HG02852 (cell line): Measurements from ENCODE around the gene IRF8.

ENCODE experiments used
- ATAC-seq: cut with Tn5 transposase; IDR thresholded peaks from one replicate; pipeline ENCODE4 v1.9.1; 2021; ENCODE audit warnings: mild to moderate bottlenecking, moderate library complexity; ENCODE audit not compliant: unreplicated experiment

Gene IRF8

DNA sequence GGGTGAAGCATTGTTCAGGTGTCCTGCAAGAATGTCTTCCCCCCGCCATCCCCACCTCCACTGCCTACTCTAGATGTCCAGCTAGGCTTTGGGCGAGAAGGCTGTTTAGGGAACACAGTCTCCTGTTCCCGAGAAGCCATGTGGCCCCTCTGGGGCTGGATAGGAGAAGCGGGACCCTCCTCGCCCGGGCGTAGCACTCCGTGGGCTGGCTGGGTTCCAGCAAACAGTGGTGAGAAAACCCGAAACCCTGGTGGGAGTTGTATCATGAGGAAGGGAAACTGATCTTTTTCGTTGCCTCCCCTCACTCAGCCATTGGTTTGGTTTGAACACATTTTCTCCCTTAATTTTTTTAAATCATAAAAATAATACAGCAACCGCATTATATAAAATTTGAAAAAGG is 56.6 kb downstream of the IRF8 start:
- ATAC-seq = no peak

DNA sequence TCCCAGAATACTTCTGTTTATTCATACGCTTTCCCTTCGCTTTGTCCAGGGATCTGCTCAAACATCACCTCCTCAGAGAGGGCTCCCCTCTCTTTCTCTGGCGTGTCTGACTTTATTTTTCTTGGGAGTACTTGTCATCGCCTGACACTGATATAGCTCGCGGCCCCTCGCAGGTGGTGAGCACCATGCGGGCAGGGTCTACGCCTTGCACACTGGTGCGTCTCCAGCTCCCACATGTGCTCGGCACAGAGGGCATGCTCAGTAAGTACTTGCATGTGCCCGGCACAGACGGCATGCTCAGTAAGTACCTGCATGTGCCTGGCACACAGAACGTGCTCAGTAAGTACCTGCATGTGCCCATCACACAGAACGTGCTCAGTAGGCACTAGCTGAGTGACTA is 57.5 kb downstream of the IRF8 start:
- no peak for ATAC-seq

DNA sequence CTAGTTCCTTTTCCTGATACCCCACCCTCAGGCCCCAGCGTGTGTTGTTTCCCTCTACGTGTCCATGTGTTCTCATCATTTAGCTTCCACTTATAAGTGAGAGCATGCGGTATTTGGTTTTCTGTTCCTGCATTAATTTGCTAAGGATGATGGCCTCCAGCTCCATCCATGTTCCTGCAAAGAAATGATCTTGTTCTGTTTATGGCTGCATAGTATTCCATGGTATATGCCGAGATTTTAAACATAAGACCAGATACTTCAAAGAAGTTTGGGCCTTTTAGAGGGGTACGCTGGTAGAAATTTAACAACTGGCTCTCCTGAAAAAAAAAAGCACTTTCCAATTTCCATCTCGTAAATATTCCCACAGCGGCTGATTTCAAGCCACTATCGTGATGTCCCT is 59.8 kb downstream of the IRF8 start:
- no peak for ATAC-seq

DNA sequence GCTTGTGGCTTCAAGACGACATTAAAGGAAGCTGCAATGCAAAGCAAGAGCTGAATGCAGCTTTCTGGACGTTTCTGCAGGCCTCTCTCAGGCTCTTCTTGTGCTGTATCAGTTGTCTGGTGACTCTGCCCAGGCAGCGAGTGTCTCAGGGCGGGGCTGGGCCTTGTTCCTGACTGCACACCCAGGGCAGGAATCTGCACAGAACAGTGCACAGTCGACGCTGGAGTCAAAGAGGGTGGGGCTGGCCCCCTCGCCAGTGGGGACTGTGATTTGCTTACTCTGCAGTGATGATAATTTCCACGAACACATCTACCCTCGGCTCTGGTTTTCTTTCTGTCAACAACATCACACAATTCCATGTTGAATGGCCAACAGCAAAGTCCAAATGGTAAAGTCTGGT is 60.7 kb downstream of the IRF8 start:
- no peak for ATAC-seq

DNA sequence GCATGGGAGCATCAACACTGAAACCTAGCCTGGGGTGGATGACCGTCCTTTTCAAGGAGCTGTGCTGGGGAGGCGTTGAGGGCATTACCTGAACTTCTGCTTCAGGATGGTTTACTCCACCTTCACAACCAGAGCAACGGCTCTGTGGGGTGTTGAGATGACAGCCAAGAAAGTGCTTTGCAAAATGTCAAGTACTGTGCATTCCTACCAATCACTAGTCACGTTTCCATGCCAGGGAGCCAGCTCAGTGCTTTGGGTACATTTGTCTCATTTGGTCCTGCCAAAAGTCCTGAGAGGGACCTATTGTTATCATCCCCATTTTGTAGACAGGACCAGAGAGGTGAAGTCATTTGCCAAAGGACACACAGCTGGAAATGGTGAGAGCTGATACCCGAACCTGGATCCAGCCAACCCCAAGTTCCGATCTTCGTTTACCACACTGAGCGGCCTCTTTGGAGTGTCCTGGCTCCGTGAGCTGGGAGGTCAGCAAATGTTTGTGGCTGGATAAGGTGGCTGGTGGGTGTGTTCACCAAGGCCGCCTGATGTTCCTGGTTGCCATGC is 61.6 kb downstream of the IRF8 start:
- ATAC-seq = no peak

DNA sequence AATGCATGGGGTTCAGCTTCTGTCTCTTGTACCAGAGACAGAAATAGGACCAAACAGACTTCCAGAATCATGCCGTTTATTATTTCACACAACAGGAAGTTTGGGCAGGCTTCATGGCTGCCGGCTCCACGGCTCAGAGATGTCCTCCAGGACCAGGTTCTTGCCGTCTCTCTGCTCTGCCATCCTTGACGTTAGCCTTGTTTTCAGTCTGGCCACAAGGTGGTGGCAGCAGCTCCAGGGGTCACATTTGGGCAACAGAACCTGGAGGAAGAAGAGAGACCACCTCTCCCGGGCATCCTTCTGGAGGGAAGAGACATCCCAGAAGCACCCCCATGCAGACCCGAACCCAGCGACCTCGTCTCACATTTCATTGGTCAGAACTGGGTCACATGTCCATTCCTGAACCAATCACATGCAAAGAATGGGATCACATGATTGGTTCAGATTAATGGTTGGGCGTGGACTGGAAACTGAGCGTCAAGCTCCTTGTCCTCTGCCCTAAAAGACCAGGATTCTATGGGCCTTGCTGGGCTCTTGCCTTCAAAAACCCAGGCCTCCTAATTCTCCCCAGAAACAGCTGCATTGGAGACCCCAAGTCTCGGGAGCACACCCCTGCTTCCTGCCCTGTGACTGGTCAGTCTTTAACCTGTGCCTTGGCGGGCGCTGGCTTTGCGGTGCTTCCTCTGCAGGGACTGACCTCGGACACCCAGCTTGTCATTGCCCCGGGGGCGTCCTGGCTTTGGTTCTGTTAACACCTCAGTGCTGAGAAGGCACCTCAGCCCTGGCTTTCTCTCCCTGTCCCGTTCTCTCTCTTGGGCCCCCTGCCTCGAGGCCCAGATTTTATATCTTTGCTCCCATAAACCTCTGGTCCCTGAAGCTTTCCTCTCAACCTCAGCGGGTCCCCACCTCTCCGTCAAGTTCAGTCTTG is 63.3 kb downstream of the IRF8 start:
- no peak for ATAC-seq

DNA sequence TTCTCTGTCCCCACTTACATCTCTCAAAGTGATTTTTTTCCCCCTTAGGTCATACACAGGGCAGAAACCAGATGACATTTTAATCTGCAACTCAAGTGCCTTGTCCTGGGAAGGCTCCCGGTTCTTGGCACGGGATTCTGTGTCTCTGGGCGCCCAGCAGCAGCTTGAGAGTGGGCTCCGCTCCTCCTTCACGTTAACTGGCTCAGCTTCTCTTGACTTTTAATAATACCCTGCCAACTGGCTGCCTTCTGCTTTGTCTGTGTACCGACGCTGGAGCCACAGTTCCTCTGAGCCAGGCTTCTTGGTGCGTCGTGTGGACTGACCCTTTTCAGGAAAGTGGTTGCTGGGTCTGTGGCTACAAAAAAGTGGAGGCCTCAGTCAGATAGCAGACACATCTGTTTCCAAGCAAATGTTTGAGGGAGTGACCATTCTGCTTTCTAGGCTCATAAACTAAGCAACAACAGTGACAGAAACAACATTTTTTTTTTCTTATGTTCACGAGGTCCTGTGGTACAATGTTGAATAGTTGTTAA is 64.9 kb downstream of the IRF8 start:
- ATAC-seq = no peak

DNA sequence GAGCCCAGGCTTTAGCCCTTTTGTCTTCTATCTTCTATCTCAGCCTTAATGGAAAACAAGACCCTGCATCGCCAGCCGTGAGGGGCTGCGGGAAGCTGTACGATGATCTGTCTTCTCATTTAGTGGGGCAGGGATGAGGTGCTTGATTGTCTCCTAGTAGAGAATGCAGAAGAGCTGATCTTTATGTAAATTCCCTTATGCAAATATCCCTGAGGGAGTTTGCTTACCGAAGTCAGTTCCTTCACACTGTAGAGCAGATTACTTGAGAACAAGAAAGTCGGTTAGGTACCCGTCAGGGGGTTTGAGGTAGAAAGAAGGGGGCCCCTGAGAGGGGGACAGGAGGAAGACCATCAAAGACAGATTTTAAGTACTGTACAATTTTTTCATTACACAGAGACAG is 66.2 kb downstream of the IRF8 start:
- no peak for ATAC-seq

DNA sequence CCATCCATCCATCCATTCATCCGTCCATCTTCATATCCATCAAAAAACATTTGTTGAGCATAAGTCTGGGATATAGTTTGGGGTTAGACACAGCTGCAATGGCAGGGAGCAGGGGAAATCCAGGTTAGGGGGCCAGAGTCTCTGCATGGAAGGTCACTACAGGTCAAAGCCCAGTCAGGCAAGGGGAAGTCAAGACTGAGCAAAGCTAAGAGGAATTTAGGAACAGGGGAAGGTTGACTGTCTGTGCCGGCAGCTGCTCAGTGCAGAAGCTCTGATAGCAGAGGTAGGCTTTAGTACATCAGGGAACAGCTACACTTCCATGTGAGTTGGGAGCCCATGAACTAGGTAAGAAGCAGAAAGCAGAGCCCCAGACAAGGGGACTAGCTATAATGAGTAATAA is 68.1 kb downstream of the IRF8 start:
- ATAC-seq = no peak

DNA sequence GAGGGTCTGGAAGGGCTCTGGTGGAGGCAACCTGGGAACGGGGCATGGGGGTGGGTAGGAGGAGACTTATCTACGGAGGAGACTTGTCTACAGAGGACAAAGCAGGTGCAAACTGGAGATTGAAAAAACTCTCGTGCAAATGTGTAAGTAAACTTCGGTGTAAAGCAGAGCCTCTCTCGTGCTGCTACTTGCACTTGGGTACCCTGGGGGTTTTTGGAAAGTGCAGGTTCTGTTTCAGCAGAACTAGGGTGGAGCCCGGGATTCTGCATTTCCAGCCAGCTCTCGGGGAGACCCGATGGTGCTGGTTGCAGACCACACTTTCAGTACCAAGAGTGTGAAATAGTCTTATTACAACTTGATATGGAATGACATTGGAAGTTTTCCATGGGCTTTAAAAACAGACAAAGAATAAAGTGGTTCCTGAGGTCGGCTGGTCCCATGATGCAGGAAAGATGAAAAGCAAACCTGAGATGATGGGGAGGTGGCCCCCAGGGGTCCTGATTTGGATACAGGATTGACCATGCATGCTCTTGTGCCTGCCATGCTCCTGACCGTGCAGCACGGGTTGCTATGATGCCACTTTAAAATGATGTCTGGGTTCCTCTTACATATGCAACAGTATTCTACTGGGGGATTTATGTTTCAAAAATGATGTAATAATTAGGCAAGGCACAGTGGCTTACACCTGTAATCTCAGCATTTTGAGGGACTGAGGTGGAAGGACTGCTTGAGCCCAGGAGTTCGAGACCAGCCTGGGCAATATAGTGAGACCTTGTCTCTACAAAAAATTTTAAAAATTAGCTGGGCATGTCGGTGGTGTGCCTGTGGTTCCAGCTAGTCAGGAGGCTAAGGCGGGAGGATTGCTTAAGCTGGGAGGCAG is 69.3 kb downstream of the IRF8 start:
- ATAC-seq = no peak

DNA sequence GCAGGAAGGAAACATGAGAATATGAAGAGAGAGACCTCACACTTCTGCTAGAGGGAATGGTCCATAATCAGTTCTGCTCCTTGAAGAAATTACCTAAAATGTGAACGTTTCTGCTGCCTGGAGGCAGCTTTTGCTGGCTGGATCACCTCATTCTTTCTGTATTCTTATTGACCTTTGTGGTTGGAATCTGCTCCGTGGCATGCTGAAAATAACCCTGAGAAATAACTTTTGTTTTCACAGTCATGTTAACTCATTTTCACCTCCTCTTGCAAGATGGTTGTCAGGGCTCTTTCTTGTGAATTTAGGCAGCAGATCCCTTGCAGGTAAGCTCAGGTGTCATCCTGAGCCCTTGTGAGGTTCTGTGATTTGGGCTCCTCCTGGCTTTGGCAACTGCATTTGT is 70.2 kb downstream of the IRF8 start:
- no peak for ATAC-seq

DNA sequence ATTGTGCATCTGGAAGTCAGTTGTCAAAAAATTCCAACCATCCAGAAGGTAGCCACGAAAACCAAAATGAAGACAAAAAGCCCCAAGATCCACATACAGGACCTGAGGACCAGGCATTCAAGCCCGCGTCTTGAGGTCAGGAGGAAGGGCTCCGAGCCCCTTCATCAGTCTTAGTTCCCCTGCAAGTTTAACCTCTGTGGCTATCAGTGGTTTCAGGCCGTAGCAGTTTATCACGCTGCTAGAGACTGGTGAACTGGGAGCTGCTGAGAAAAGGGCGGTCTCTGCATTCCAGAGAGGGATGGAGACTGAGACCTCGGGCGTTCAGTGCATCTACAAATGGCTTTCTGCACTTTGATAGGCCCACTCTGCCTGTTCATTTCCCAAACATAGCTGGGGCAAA is 70.6 kb downstream of the IRF8 start:
- no peak for ATAC-seq

DNA sequence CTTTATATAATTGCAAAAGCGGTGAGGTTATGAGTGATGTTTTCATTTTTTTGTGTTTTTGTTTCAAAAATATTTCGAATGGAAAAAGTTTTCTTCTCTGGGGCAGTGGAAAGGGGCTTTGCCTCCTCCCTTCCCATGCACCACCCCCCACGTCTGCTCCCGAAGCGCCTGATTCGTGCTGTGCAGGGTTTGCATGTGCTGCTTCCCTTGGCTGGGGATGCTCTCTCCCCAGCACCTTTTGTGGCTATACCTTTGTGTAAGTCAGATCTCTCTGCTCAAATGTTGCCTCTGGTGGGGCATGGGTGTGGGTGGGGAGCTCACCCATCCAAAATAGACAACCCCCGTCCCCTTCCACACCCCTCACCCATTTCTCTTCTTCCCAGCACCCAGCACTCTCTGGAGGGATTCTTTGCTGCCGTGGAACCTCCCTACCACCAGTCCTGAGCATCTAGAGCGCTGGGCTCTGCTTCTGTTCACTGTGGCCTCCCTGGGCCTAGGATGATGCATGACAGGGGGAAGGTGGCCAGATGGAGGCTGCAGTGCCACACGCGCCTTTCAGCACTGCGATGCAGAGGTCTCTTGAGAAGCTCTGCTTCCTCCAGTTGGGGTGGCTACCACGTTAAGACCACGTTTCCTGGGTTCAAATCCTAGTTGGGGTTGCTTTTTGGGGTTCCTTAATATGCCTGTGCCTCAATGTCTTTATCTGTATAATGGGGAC is 71.2 kb downstream of the IRF8 start:
- no peak for ATAC-seq

DNA sequence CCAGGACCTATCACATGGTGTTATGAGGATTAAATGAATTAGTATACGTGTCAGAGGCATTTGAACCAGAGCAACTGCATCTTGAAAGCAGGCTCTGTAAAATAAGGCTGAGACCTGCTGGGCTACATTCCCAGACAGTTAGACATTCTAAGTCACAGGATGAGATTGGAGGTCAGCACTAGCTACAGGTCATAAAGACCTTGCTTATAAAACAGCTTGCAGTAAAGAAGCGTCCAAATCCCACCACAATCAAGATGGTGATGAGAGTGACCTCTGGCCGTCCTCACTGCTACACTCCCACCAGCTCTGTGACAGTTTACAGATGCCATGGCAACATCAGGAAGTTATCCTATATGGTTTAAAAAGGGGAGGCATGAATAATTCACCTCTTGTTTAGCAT is 71.8 kb downstream of the IRF8 start:
- ATAC-seq = no peak
